GM12878 (cell line): ENCODE measurements around the gene DENND1A.

Experiments
- EGR1 ChIP-seq, 2 experiments: IDR thresholded peaks; 1 replicate in 1 of 2; 2 replicates in 1 of 2; pipeline ENCODE4 v1.6.1; 2011 to 2012; ENCODE audit warnings: low read depth in 2 of 2, low read length in 2 of 2, borderline replicate concordance in 1 of 2, mild to moderate bottlenecking in 1 of 2, moderate library complexity in 1 of 2
- EP300 ChIP-seq, 2 experiments: fragments of 150-350 bp in 1 of 2; IDR thresholded peaks; 2 replicates each; pipeline ENCODE4 v1.6.1; 2011 to 2012; ENCODE audit warnings: low read depth in 2 of 2, low read length in 2 of 2, borderline replicate concordance in 1 of 2, improper control_type of control experiment in 1 of 2, inconsistent platforms in 1 of 2; ENCODE audit not compliant: control insufficient read depth in 1 of 2
- STAT3 ChIP-seq: IDR thresholded peaks from 2 replicates; pipeline ENCODE4 v1.6.1; 2011; ENCODE audit warnings: low read depth, low read length, improper control_type of control experiment
- TARDBP ChIP-seq: IDR thresholded peaks from 2 replicates; pipeline ENCODE4 v1.6.1; 2016; ENCODE audit warnings: borderline replicate concordance

DNA sequence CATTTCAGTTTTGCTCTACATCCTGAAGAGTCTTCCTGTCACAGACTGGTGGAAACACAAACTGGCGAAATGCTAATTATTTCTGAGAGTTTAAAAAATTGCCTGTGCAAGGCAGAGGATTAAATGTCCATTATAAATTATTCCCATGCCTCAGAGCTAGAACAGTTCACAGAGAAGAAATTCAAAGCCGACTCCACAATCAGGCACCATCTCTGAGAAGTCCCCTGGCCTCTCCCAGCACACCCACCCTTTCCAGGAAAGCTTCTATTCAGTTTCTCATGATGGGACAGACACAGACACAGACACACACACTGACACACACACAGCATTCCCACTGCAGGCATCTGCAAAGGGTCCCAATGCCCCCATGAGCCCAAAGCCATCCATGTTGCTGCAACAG is 253.1 kb downstream of the DENND1A start:
- TF ChIP-seq EP300 (IDR thresholded peaks at IDR 0.05; ENCODE audit: borderline replicate concordance in 1 of 2, control insufficient read depth in 1 of 2, low read depth in 2 of 2, low read length in 2 of 2) (no peak), STAT3 (no peak), EGR1 (IDR thresholded peaks at IDR 0.05; ENCODE audit: borderline replicate concordance in 1 of 2, low read depth in 2 of 2, low read length in 2 of 2) (no peak), TARDBP (no peak)
